HG03135 (cell line): ENCODE results near the gene RIMS3.
"Not testable (repeated sequence)": the region's sequence is repeated elsewhere in the genome, so short reads cannot be mapped to it uniquely, and the experiment has no call there.

Source experiments
- ATAC-seq: cut with Tn5 transposase; IDR thresholded peaks from one replicate; pipeline ENCODE4 v1.9.1; 2021; ENCODE audit warnings: mild to moderate bottlenecking, moderate library complexity; ENCODE audit not compliant: unreplicated experiment

The RIMS3 gene

GRCh38 chr1:40594187-40594531, 71.3 kb downstream of the RIMS3 start:
- ATAC-seq = no peak

- no peak for ATAC-seq
These were observed 71.9 kb downstream of the RIMS3 start for GRCh38 chr1:40593449-40594186.

GRCh38 chr1:40592107-40592803, 73.2 kb downstream of the RIMS3 start:
- no peak for ATAC-seq

GRCh38 chr1:40588586-40588985, 76.9 kb downstream of the RIMS3 start:
- no peak for ATAC-seq

- ATAC-seq = no peak
These were observed 81.5 kb downstream of the RIMS3 start for GRCh38 chr1:40583980-40584379.

GRCh38 chr1:40582116-40582515, 83.4 kb downstream of the RIMS3 start:
- no peak for ATAC-seq

- no peak for ATAC-seq
These were observed 90.1 kb downstream of the RIMS3 start for GRCh38 chr1:40575336-40575735.

GRCh38 chr1:40574805-40575204, 90.7 kb downstream of the RIMS3 start:
- not testable (repeated sequence) for ATAC-seq
